GM21390 (cell line): ENCODE measurements around the gene LRMDA.

Experiments
- ATAC-seq: cut with Tn5 transposase; IDR thresholded peaks from one replicate; pipeline ENCODE4 v1.9.1; 2021; ENCODE audit not compliant: unreplicated experiment

Gene LRMDA

GRCh38 chr10:76303682-76304316, 872.4 kb downstream of the LRMDA start:
- no peak for ATAC-seq

- ATAC-seq = no peak
Measured at GRCh38 chr10:76305930-76306615, 874.6 kb downstream of the LRMDA start.

GRCh38 chr10:76306856-76307255, 875.4 kb downstream of the LRMDA start:
- no peak for ATAC-seq

GRCh38 chr10:76309070-76309469, 877.6 kb downstream of the LRMDA start:
- ATAC-seq = no peak

GRCh38 chr10:76309741-76310587, 878.5 kb downstream of the LRMDA start:
- no peak for ATAC-seq

- ATAC-seq = no peak
Measured at GRCh38 chr10:76310588-76311080, 879.2 kb downstream of the LRMDA start.

- peak; percentile 75 for ATAC-seq
Measured at GRCh38 chr10:76311752-76312636, 880.6 kb downstream of the LRMDA start.

GRCh38 chr10:76315240-76315639, 883.8 kb downstream of the LRMDA start:
- no peak for ATAC-seq

GRCh38 chr10:76316234-76316633, 884.8 kb downstream of the LRMDA start:
- no peak for ATAC-seq

- no peak for ATAC-seq
Measured at GRCh38 chr10:76317078-76317477, 885.7 kb downstream of the LRMDA start.

GRCh38 chr10:76318211-76318610, 886.8 kb downstream of the LRMDA start:
- no peak for ATAC-seq

GRCh38 chr10:76319661-76320060, 888.2 kb downstream of the LRMDA start:
- no peak for ATAC-seq

GRCh38 chr10:76324283-76324682, 892.9 kb downstream of the LRMDA start:
- no peak for ATAC-seq

- ATAC-seq = no peak
Measured at GRCh38 chr10:76327441-76327840, 896.0 kb downstream of the LRMDA start.

- no peak for ATAC-seq
Measured at GRCh38 chr10:76328348-76328747, 896.9 kb downstream of the LRMDA start.

GRCh38 chr10:76329891-76330575, 898.6 kb downstream of the LRMDA start:
- ATAC-seq = no peak

GRCh38 chr10:76331742-76332141, 900.3 kb downstream of the LRMDA start:
- ATAC-seq = no peak

- no peak for ATAC-seq
Measured at GRCh38 chr10:76333326-76333725, 901.9 kb downstream of the LRMDA start.

GRCh38 chr10:76333796-76334195, 902.4 kb downstream of the LRMDA start:
- ATAC-seq = no peak

- ATAC-seq = no peak
Measured at GRCh38 chr10:76334255-76334654, 902.8 kb downstream of the LRMDA start.
